PC-9 (cell line): ENCODE data around the gene TMEM123.

Source experiments
- EZH2 ChIP-seq: fragments of 200-600 bp; sonication (generic); IDR thresholded peaks from 2 replicates; pipeline ENCODE4 v1.8.0; 2017; ENCODE audit warnings: antibody characterized with exemption, low read depth
- TF ChIP-seq, protein P1 (sequence below): fragments of 200-600 bp; sonication (generic); conservative IDR thresholded peaks from 2 replicates; pipeline ENCODE4 v1.6.1; 2017; ENCODE audit warnings: mixed run types, antibody characterized with exemption, mild to moderate bottlenecking, moderate library complexity

DNA sequence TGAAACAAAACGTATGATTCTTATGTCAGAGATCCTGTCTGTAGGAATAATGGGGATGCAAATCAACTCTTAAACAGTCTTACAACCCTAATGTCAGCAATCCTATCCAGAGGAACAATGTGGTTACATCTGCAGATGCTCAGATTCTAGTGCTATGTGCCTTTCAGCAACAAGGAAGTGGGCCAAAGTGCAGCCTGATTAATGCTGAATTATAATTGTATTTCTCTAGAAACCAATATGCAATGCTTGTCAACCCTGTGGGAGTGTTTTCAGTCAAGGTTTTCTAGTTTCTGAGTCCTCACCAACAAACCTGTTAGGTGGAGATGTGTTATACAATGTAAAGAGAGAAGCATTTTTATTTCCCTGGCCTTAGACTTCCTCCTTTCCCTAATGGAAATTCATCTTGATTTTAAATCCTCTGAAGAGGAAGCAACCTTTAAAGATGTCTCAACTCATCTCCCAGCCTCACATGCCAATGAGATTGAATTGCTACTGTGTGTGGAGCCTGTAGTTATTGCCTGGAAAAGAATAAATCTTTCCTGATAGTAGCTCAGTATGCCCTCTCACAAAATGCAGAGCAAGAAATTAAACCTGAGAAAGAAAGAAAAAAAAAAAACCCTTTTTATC, 26.2 kb upstream of the TMEM123 start:
- TF ChIP-seq EZH2 = no peak
- TF ChIP-seq, protein P1, sequence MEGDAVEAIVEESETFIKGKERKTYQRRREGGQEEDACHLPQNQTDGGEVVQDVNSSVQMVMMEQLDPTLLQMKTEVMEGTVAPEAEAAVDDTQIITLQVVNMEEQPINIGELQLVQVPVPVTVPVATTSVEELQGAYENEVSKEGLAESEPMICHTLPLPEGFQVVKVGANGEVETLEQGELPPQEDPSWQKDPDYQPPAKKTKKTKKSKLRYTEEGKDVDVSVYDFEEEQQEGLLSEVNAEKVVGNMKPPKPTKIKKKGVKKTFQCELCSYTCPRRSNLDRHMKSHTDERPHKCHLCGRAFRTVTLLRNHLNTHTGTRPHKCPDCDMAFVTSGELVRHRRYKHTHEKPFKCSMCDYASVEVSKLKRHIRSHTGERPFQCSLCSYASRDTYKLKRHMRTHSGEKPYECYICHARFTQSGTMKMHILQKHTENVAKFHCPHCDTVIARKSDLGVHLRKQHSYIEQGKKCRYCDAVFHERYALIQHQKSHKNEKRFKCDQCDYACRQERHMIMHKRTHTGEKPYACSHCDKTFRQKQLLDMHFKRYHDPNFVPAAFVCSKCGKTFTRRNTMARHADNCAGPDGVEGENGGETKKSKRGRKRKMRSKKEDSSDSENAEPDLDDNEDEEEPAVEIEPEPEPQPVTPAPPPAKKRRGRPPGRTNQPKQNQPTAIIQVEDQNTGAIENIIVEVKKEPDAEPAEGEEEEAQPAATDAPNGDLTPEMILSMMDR = no peak
